Mucosa of rectum (tissue), 2 donors: ENCODE data around the gene GLB1L2.

Experiments
- H3K27ac ChIP-seq, 2 donors: one replicate each; pipeline ENCODE4 v1.7.0; 2013; ENCODE audit warnings: inconsistent platforms in 2 of 2, low read depth in 2 of 2, low read length in 2 of 2
- H3K27me3 ChIP-seq, 2 donors: one replicate each; pipeline ENCODE4 v1.7.0; 2013; ENCODE audit warnings: low read length in 2 of 2; ENCODE audit not compliant: control insufficient read depth in 2 of 2, insufficient read depth in 2 of 2
- H3K36me3 ChIP-seq, 2 donors: one replicate each; pipeline ENCODE4 v1.7.0; 2013; ENCODE audit warnings: low read length in 2 of 2; ENCODE audit not compliant: control insufficient read depth in 2 of 2, insufficient read depth in 2 of 2
- H3K4me1 ChIP-seq, 2 donors: one replicate each; pipeline ENCODE4 v1.7.0; 2013; ENCODE audit warnings: low read length in 2 of 2, mild to moderate bottlenecking in 1 of 2; ENCODE audit not compliant: control insufficient read depth in 2 of 2, insufficient read depth in 2 of 2
- H3K4me3 ChIP-seq, 2 donors: one replicate each; pipeline ENCODE4 v1.7.0; 2013; ENCODE audit warnings: low read length in 2 of 2
- H3K9ac ChIP-seq, 2 donors: one replicate each; pipeline ENCODE4 v1.7.0; 2013; ENCODE audit warnings: low read length in 2 of 2, low read depth in 1 of 2, mild to moderate bottlenecking in 1 of 2
- H3K9me3 ChIP-seq, 2 donors: one replicate each; pipeline ENCODE4 v1.7.0; 2013; ENCODE audit warnings: low read length in 2 of 2; ENCODE audit not compliant: control insufficient read depth in 2 of 2
- donor health status: healthy.
- donor health status: Normal muscosa, but diverticular disease.

Gene GLB1L2

DNA sequence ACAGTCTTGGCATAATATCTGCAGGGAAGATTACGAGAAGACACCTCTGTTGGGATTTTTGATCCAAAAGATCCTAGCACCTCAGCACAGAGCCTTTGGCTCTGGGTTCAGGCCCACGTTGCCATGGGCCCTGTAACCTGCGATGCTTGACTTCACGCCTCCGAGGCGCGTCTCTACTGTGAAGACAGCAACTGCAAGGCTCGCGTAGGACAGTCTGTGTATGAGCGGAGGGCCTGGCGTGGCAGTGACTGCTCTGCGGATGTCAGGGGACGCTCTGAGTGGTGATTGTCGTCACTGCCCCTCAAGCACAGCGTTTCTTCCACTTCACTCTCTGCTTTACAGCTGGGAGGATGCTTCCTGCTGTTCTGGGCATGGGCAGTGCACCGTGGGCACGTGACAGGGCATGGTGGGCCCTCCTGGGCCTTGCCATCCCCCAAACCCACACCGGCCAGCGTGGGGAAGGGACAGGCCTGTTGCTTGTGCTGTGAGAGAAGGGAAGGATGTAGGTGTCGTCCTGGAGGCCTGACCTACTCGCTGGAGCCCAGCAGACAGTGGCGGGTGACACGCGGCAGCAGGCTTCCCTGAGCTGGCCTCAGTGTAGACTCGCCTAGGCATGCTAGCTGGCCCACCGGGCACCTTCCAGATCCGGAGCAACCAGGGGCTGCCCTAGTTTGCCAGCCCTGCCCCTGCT lies 26.5 kb downstream of the GLB1L2 start:
- peaks cover 2 to 5% of the 10 kb centered on the region in 2 donors for H3K4me1 ChIP-seq
- no peaks in the 10 kb centered on the region for H3K9me3 ChIP-seq
- H3K27ac ChIP-seq: no peak overlapping the region
- H3K36me3 ChIP-seq: peaks cover 0 to 2% of the 10 kb centered on the region in 2 donors
- no peaks in the 10 kb centered on the region for H3K27me3 ChIP-seq
- no peak overlapping the region for H3K4me3 ChIP-seq
- H3K9ac ChIP-seq: no peak overlapping the region

DNA sequence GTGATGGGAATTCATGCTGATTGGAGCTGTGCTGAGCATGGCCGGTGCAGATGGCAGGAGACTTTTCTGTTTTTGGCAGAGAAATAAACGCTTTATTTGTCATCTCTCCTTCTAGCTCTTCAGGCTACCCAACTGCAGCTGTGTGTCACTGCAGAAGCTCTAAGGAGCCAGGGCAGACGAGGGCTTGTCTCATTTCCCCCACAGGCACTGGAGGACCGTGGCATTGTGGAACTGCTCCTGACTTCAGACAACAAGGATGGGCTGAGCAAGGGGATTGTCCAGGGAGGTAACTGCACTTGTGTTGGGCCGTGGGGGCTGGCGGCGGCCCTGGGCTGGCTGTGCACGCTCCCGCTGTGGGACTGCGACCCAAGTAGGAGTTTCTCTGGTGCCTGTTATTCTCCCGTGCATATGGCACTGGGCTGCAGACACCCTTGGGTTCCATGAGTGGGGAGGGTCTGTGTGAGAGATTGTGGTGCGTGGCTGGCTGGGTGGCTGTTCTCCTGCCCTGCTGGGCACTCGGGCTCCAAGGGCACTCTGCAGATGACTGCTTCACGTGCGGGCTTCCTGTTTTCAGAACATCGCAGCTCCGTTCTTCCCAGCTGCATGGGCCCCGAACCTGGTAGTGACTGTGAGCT lies 27.2 kb downstream of the GLB1L2 start:
- Histone ChIP-seq H3K9me3 (no peaks in the 10 kb centered on the region), H3K36me3 (peaks cover 0 to 2% of the 10 kb centered on the region in 2 donors), H3K4me1 (peaks cover 2 to 5% of the 10 kb centered on the region in 2 donors), H3K27ac (no peak overlapping the region), H3K9ac (no peak overlapping the region), H3K27me3 (no peaks in the 10 kb centered on the region), H3K4me3 (no peak overlapping the region)

DNA sequence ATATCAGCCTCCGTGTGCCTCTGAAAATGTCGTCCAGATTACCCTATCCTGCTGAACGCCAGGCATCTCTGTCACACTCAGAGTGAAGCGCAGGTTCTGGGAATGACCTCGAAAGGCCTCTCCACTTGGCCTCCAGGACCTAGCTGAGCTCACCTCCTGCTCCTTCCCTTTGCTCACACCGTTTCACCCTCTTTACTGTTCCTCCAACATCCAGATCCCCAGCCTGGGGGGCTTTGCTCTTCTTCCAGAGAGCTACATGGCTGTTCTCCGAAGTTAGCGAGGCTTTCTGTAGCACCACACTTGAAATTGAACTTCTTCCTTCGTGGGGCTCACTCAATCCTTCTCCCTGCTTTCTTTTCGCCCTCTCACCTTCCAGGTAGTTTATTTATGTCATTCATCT lies 27.9 kb downstream of the GLB1L2 start:
- Histone ChIP-seq H3K4me3 (no peak overlapping the region), H3K9me3 (no peaks in the 10 kb centered on the region), H3K27ac (no peak overlapping the region), H3K4me1 (peaks cover 2 to 5% of the 10 kb centered on the region in 2 donors), H3K27me3 (no peaks in the 10 kb centered on the region), H3K9ac (no peak overlapping the region), H3K36me3 (peaks cover 0 to 2% of the 10 kb centered on the region in 2 donors)

DNA sequence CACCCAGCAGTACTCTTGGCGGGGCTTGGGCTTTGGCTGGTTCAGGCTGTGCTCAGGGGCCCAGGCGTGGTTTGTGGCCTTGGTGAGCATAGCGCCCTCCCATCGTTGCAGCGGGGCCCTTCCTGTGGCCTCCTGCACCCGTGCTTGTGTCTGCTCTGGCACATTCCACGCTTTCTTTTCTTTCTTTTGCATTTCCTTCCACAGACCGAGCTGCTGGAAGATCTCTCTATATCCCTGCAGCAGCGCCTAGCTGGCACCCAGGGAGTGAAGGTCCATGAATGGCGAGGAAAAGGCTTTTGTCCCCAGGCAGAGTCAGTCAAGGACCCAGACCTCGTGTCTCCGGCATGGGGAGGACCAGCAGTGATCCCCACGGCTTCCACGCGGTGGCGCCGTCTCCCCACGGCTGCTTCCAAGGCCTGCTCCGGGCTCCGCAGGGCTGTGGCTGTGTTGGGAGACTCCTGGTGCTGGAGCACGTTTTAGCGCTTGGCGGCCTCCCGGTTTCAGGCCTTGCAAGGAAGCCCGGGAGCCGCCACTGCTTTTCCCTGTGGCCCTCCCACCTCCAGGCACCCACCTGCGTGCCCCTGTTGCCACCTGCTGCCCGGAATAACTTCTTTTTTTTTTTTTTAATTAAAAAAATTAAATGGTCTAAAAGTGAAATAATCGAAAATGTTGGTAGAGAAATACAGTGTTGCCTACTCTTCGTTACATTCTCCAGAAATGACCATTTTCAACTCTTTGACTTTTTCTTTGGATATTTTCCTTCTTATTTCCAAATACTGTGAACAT lies 28.5 kb downstream of the GLB1L2 start:
- Histone ChIP-seq H3K27ac (no peak overlapping the region), H3K9me3 (no peaks in the 10 kb centered on the region), H3K4me1 (peaks cover 2 to 5% of the 10 kb centered on the region in 2 donors), H3K4me3 (no peak overlapping the region), H3K36me3 (peaks cover 0 to 2% of the 10 kb centered on the region in 2 donors), H3K9ac (no peak overlapping the region), H3K27me3 (no peaks in the 10 kb centered on the region)

DNA sequence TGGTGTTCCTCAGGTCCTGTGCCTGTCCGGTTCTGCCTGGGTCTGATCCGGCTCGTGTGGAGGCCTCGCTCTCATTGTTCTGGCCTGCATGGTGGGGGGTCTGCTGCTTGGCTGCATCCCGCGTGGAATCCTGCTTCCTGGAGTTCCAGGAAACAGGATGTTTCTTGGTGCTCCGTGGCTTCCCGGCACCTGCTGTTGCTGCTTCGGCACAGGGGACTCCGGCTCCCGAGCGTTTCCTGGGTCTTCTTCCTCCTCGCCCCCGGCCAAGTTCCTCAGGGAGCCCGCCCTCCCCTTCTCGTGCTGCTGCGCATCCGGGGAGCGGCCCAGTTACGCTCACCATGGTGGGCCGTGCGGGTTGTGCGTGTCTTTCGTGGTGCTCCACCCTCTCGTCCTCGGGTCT lies 29.9 kb downstream of the GLB1L2 start:
- Histone ChIP-seq H3K36me3 (peaks cover 0 to 2% of the 10 kb centered on the region in 2 donors), H3K27me3 (no peaks in the 10 kb centered on the region)

DNA sequence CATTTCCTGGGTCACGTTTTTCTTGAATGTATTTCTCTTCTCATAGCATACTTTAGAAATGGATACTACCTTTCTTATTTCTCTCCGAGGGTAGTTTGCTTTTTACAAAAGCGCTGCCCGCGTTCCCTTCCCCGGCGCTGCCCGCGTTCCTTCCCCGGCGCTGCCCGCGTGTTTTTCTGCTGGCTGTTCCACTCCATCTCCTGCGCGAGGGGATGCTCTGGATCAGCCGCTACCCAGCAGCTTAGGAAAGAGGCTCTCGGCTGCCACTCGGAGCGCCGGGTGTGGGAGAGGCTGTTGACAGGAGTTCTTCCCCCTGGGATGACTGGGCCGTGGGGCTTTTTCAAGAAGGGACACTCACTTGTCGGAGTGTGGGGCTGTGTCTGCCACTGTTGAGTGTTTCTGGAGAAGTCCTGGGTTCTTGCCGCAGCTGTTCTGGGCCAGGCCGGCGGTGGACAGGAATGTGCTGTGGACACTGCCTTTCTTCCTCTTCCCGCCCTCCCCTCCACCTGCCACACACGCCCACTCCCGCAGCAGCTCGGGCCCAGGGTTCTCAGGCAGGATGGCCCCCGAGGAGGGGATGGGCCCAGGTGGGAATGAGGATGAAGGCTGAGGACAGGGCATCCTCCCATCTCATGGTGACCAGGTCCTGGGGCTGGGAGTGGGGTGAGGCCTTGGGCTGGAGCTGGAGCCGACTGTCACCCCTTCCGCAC lies 30.6 kb downstream of the GLB1L2 start:
- peaks cover 0 to 2% of the 10 kb centered on the region in 2 donors for H3K36me3 ChIP-seq
- H3K4me1 ChIP-seq: peaks cover under 1 to 1% of the 10 kb centered on the region in 2 donors
- H3K27me3 ChIP-seq: no peaks in the 10 kb centered on the region
- H3K9me3 ChIP-seq: no peaks in the 10 kb centered on the region
- H3K4me3 ChIP-seq: no peak overlapping the region
- H3K9ac ChIP-seq: no peak overlapping the region
- H3K27ac ChIP-seq: no peak overlapping the region

More for the DNA sequence above, 29.9 kb downstream of the GLB1L2 start:
- Histone ChIP-seq H3K27ac (no peak overlapping the region), H3K9me3 (no peaks in the 10 kb centered on the region), H3K4me1 (peaks cover 2 to 5% of the 10 kb centered on the region in 2 donors), H3K4me3 (no peak overlapping the region), H3K9ac (no peak overlapping the region)

DNA sequence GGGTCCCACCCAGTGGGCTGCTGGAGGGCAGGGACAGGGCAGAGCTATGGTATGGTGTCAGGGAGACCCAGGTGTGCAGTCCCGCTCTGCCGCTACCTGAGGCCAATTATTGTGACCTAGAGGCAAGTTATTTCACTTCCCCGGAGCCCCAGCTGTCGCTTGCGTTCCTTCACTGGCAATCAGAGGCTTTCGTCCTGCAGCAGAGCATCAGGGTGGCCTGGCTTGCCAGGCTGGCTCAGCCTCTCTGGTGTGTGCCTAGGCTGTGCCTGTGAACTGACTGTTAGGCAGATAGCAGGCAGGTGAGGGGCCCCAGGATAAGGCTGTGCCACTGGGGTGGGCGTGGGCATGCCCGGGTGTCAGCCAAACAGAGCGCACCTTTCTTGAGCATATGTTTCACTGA lies 31.4 kb downstream of the GLB1L2 start:
- peaks cover 0 to under 1% of the 10 kb centered on the region in 2 donors for H3K36me3 ChIP-seq
- no peak overlapping the region for H3K9ac ChIP-seq
- no peak overlapping the region for H3K27ac ChIP-seq
- H3K9me3 ChIP-seq: no peaks in the 10 kb centered on the region
- H3K4me1 ChIP-seq: no peaks in the 10 kb centered on the region
- no peaks in the 10 kb centered on the region for H3K27me3 ChIP-seq
- H3K4me3 ChIP-seq: no peak overlapping the region

DNA sequence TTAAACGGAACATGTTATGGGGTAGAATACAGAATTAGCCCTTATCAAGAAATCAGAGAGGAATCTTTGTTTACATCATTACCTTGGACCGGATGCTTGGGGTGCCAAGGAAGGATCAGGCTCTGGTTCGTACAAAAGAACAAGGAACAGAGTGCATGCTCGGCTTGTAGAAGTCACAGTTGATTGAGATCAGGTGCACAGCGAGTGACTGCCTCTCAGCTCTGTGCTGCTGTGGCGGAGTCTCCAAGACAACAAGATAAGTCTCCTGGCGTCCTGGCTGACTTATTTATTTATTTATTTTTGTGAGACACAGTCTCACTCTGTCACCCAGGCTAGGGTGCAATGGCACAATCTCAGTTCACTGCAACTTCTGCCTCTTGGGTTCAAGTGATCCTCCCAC lies 31.8 kb downstream of the GLB1L2 start:
- no peaks in the 10 kb centered on the region for H3K4me1 ChIP-seq
- no peaks in the 10 kb centered on the region for H3K36me3 ChIP-seq
- H3K27ac ChIP-seq: no peak overlapping the region
- no peaks in the 10 kb centered on the region for H3K9me3 ChIP-seq
- H3K4me3 ChIP-seq: no peak overlapping the region
- H3K27me3 ChIP-seq: no peaks in the 10 kb centered on the region
- H3K9ac ChIP-seq: no peak overlapping the region

DNA sequence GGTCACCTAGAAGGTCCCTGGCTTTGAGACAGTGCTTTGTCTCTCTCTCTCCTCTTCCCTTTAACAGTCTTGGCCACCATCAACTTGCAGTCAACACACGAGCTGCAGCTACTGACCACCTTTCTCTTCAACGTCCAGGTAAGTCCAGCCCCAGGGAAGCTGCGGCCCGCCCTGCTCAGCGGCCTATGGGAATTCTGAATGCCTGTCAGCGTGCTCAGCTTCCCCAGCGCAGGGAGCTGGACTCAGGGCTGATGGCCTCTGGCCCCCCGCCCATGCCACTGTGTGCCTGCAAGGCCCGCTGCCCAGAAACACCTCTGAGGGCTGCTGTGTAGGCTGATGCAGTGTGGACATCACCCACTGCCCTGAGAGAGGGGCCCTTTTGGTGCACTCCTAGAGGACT lies 32.5 kb downstream of the GLB1L2 start:
- Histone ChIP-seq H3K27me3 (no peaks in the 10 kb centered on the region), H3K9me3 (no peaks in the 10 kb centered on the region), H3K4me3 (no peak overlapping the region), H3K36me3 (no peaks in the 10 kb centered on the region), H3K4me1 (no peaks in the 10 kb centered on the region), H3K27ac (no peak overlapping the region), H3K9ac (no peak overlapping the region)
